IMR-90 (cell line): ENCODE measurements around the gene NAT10. TPM values are rescaled to one million over a fixed set of nuclear protein-coding genes. Genes with fewer than 3 reads are reported as not detected.

ENCODE experiments used
- ATAC-seq: fragments of 200-7000 bp; cut with Tn5 transposase; 2 replicates; pipeline ENCODE4 v1.9.1; 2020; ENCODE audit warnings: low read depth, mild to moderate bottlenecking, moderate library complexity
- BruUV-seq: library from RNA; stranded (reverse); fragments of 400-500 nt; replicated peaks from 2 replicates; lab custom pipeline; 2021; lab: Mats Ljungman, UMichigan
- CTCF ChIA-PET: fragments of 300-600 bp; formaldehyde crosslinking; extraction: SDS; loops from one replicate; lab custom pipeline; 2021; ENCODE audit warnings: antibody characterized with exemption; lab: Yijun Ruan, JAX
- POLR2A ChIA-PET: fragments of 300-600 bp; sonication (Branson Sonifier 250); formaldehyde crosslinking; loops from one replicate; lab custom pipeline; 2022; ENCODE audit warnings: antibody characterized with exemption; ENCODE audit not compliant: unreplicated experiment; lab: Charles Lee
- DNase-seq: peaks from one replicate; pipeline ENCODE4 v3.0.0; 2013
- H2AFZ ChIP-seq: replicated peaks from 2 replicates; pipeline ENCODE3; 2013; ENCODE audit warnings: low read length, mild to moderate bottlenecking; ENCODE audit not compliant: poor library complexity
- H2AK5ac ChIP-seq: 2 replicates; pipeline ENCODE4 v1.6.1; 2013; ENCODE audit warnings: low read depth, low read length, inconsistent platforms
- H2AK9ac ChIP-seq: replicated peaks from 2 replicates; pipeline ENCODE3; 2013; ENCODE audit warnings: mild to moderate bottlenecking, low read depth, low read length, moderate library complexity; ENCODE audit not compliant: poor library complexity
- H2BK120ac ChIP-seq: 2 replicates; pipeline ENCODE4 v1.6.1; 2013; ENCODE audit warnings: low read depth, low read length, inconsistent platforms
- H2BK15ac ChIP-seq: 3 replicates; pipeline ENCODE4 v1.6.1; 2013; ENCODE audit warnings: low read depth, low read length, inconsistent platforms
- H2BK20ac ChIP-seq: 2 replicates; pipeline ENCODE4 v1.6.1; 2013; ENCODE audit warnings: low read depth, mild to moderate bottlenecking, inconsistent platforms, low read length, moderate library complexity
- H2BK5ac ChIP-seq: 2 replicates; pipeline ENCODE4 v1.6.1; 2013; ENCODE audit warnings: mild to moderate bottlenecking, low read depth, low read length, inconsistent platforms; ENCODE audit not compliant: poor library complexity, severe bottlenecking
- H3K14ac ChIP-seq: replicated peaks from 2 replicates; pipeline ENCODE4 v1.6.1; 2013; ENCODE audit warnings: low read depth, low read length, inconsistent platforms
- H3K18ac ChIP-seq: 2 replicates; pipeline ENCODE4 v1.6.1; 2013; ENCODE audit warnings: low read depth, low read length, control low read depth
- H3K23ac ChIP-seq: 2 replicates; pipeline ENCODE4 v1.6.1; 2013; ENCODE audit warnings: low read depth, low read length, inconsistent platforms
- H3K27ac ChIP-seq: 2 replicates; pipeline ENCODE4 v1.5.1; 2013; ENCODE audit warnings: mild to moderate bottlenecking, control low read depth, low read length; ENCODE audit not compliant: insufficient read depth
- H3K27me3 ChIP-seq: 2 replicates; pipeline ENCODE4 v1.6.1; 2013; ENCODE audit warnings: low read length; ENCODE audit not compliant: control insufficient read depth, insufficient read depth
- H3K36me3 ChIP-seq: 2 replicates; pipeline ENCODE4 v1.6.1; 2013; ENCODE audit warnings: low read length, mixed read lengths; ENCODE audit not compliant: control insufficient read depth, insufficient read depth
- H3K4ac ChIP-seq: 2 replicates; pipeline ENCODE4 v1.6.1; 2013; ENCODE audit warnings: low read depth, low read length, inconsistent platforms
- H3K4me1 ChIP-seq: 2 replicates; pipeline ENCODE4 v1.6.1; 2013; ENCODE audit warnings: low read length, mixed read lengths; ENCODE audit not compliant: control insufficient read depth, insufficient read depth
- H3K4me2 ChIP-seq: 2 replicates; pipeline ENCODE4 v1.6.1; 2013; ENCODE audit warnings: low read depth, mild to moderate bottlenecking, control low read depth, low read length, moderate library complexity
- H3K4me3 ChIP-seq: 2 replicates; pipeline ENCODE4 v1.5.1; 2013; ENCODE audit warnings: low read depth, mild to moderate bottlenecking, control low read depth, low read length, moderate library complexity; ENCODE audit not compliant: insufficient read depth
- H3K56ac ChIP-seq: 2 replicates; pipeline ENCODE4 v1.6.1; 2013; ENCODE audit warnings: low read length, inconsistent platforms; ENCODE audit not compliant: insufficient read depth; ENCODE audit errors: extremely low read depth
- H3K79me1 ChIP-seq, 2 experiments: 2 replicates each; pipeline ENCODE4 v1.6.1; 2013; ENCODE audit warnings: low read length in 2 of 2, inconsistent platforms in 1 of 2, low read depth in 1 of 2
- H3K9ac ChIP-seq: 2 replicates; pipeline ENCODE4 v1.6.1; 2013; ENCODE audit warnings: low read depth, low read length, control low read depth
- H3K9me1 ChIP-seq: 2 replicates; pipeline ENCODE4 v1.6.1; 2013; ENCODE audit warnings: low read length, inconsistent platforms; ENCODE audit not compliant: insufficient read depth
- H3K9me3 ChIP-seq: 2 replicates; pipeline ENCODE4 v1.6.1; 2013; ENCODE audit warnings: low read length; ENCODE audit not compliant: control insufficient read depth, insufficient read depth
- H4K20me1 ChIP-seq: 2 replicates; pipeline ENCODE4 v1.6.1; 2013; ENCODE audit warnings: low read length, inconsistent platforms; ENCODE audit not compliant: insufficient read depth
- H4K5ac ChIP-seq: 2 replicates; pipeline ENCODE4 v1.6.1; 2013; ENCODE audit warnings: mild to moderate bottlenecking, low read depth, low read length, control low read depth
- H4K8ac ChIP-seq, 2 experiments: 2 replicates each; pipeline ENCODE4 v1.6.1; 2013; ENCODE audit warnings: low read depth in 2 of 2, low read length in 2 of 2, control low read depth in 1 of 2, inconsistent platforms in 1 of 2
- H4K91ac ChIP-seq: 2 replicates; pipeline ENCODE4 v1.6.1; 2013; ENCODE audit warnings: low read depth, low read length, inconsistent platforms; ENCODE audit not compliant: insufficient read depth
- BHLHE40 ChIP-seq: fragments of 150-350 bp; IDR thresholded peaks from 2 replicates; pipeline ENCODE4 v1.6.1; 2016; ENCODE audit warnings: mild to moderate bottlenecking, low read depth, low read length
- CEBPB ChIP-seq: IDR thresholded peaks from 2 replicates; pipeline ENCODE4 v1.6.1; 2012; ENCODE audit warnings: low read depth, low read length, improper control_type of control experiment
- ELK1 ChIP-seq: fragments of 150-350 bp; IDR thresholded peaks from 2 replicates; pipeline ENCODE4 v1.6.1; 2016; ENCODE audit warnings: low read depth, mild to moderate bottlenecking, low read length, moderate library complexity, borderline replicate concordance
- MXI1 ChIP-seq: IDR thresholded peaks from 2 replicates; pipeline ENCODE4 v1.6.1; 2012; ENCODE audit warnings: low read depth, mild to moderate bottlenecking, low read length, moderate library complexity, borderline replicate concordance
- NFE2L2 ChIP-seq: fragments of 150-350 bp; IDR thresholded peaks from 2 replicates; pipeline ENCODE4 v1.6.1; 2016; ENCODE audit warnings: low read depth, mild to moderate bottlenecking, low read length
- POLR2A ChIP-seq: IDR thresholded peaks from 2 replicates; pipeline ENCODE4 v1.6.1; 2012; ENCODE audit warnings: mild to moderate bottlenecking, low read depth, low read length
- RAD21 ChIP-seq: IDR thresholded peaks from 2 replicates; pipeline ENCODE4 v1.6.1; 2012; ENCODE audit warnings: low read length, improper control_type of control experiment
- RCOR1 ChIP-seq: IDR thresholded peaks from 2 replicates; pipeline ENCODE4 v1.6.1; 2012; ENCODE audit warnings: mild to moderate bottlenecking, low read length, improper control_type of control experiment; ENCODE audit not compliant: insufficient replicate concordance
- WGBS, 2 experiments: methylation state at CpG; one replicate each; pipeline versions ENCODE4 v1.1.5 to v1.1.7; 2013; ENCODE audit warnings: missing lambda C conversion rate in 2 of 2; ENCODE audit not compliant: insufficient read length in 1 of 2; ENCODE audit errors: extremely low coverage in 2 of 2; 5-methylcytosine and 5-hydroxymethylcytosine counted together
- dilution Hi-C: fragments of 300-500 bp; cut with HindIII; formaldehyde crosslinking; loops from one replicate; pipeline ENCODE4 v1.14.3; 2018; ENCODE audit warnings: low sequenced_read_pairs; ENCODE audit not compliant: unreplicated experiment
- in situ Hi-C: fragments of 300-500 bp; cut with MboI; formaldehyde crosslinking; loops from 3 replicates; pipeline ENCODE4 v1.14.3; 2019; ENCODE audit warnings: low sequenced_read_pairs, inconsistent platforms, mixed read lengths
- intact Hi-C: fragments of 100-400 bp; cut with micrococcal nuclease; formaldehyde crosslinking; loops from 2 replicates; pipeline ENCODE4 v1.10.0; 2022
- polyA plus RNA-seq, 3 experiments: library from polyadenylated mRNA; depleted of rRNA; stranded (reverse); fragments of >200 nt; gene quantifications; 2 replicates each; pipeline ENCODE4 v1.2.3, GENCODE V29; 2012; ENCODE audit warnings: low replicate concordance in 1 of 3
- total RNA-seq: library from RNA; depleted of rRNA; stranded (reverse); fragments of >200 nt; gene quantifications from 2 replicates; pipeline ENCODE4 v1.2.3, GENCODE V29; 2012
- TF ChIP-seq, protein P1 (sequence below): conservative IDR thresholded peaks from 2 replicates; pipeline ENCODE4 v1.5.1; 2012; ENCODE audit warnings: mild to moderate bottlenecking, low read depth, low read length, improper control_type of control experiment

NAT10 gene
- total and polyA plus RNA-seq, 2 of the 4 experiments (the other 2 are of a cell fraction) = 28.1 to 34.8 TPM

DNA sequence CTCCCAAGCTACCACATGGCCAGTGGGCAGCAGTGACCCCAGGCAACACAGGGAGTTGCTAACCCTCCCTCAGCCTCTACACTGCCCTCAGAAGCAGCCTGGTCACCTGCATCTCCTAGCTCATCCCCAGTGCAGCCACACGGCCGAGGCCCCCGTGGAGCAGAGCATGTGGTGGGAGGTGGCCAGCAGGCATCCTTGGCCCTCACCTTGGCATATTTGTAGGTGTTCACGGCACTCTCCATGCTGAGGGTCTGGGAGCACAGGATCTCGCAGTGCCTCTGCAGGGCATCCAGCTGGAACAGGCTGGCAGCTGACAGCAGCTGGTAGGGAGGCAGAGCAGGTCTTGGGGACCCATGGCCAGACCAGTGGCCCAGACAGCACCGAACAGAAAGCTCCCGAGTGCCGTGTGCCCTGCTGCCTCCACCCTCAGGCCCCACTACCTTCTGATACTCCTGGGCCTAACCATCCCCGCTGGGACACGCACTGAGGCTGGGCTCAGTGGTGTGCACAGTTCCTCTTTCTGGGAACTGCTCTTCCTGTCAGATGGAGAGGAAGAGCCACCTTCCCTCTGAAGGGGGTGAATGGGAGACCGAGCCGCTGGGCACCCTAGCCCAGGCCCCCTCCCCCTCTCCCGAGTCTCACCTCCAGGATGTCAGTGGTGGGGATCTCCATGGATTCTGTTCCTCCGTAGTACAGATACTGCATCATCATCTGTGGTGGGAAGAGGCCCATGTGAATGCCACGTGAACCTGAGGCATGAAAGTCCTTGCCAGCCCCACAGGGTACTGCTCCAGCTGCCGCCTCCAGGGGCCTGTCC, 48.8 kb downstream of the NAT10 start:
- H4K5ac ChIP-seq = no peak overlapping the region
- H4K20me1 ChIP-seq = no peaks in the 10 kb centered on the region; the same call in 1 of the 2 replicates
- H3K79me1 ChIP-seq = no peaks in the 10 kb centered on the region
- no peak overlapping the region for H3K18ac ChIP-seq
- H4K91ac ChIP-seq = no peak overlapping the region
- peaks cover 10% of the 10 kb centered on the region; the same call in 1 of the 2 replicates for H3K36me3 ChIP-seq
- no peak overlapping the region for H2AFZ ChIP-seq
- no peak overlapping the region for H2AK5ac ChIP-seq
- H2BK15ac ChIP-seq = no peak overlapping the region
- in situ Hi-C loops (no loop called here), intact Hi-C loops (no loop called here), dilution Hi-C loops (no loop called here)
- no peak overlapping the region for H2BK5ac ChIP-seq
- ChIA-PET POLR2A (no interaction called here), CTCF (interaction anchor here (2.4 kb wide), 1 partner anchor 20 kb away, joined by 8 read pairs; no protein-coding TSS in a partner anchor)
- H3K27me3 ChIP-seq = no peaks in the 10 kb centered on the region
- peaks cover 2% of the 10 kb centered on the region; the same call in 1 of the 2 replicates for H3K4me1 ChIP-seq
- H3K9ac ChIP-seq = no peak overlapping the region
- ATAC-seq (no peak), DNase-seq (no peak)
- H3K27ac ChIP-seq = no peak overlapping the region
- no peak overlapping the region for H3K4ac ChIP-seq
- WGBS, 2 experiments = 98% methylated on average over 5 of the region's 16 CpGs; no CpG with 5 or more reads in 1 of the 2 experiments
- H3K56ac ChIP-seq = no peak overlapping the region
- H3K4me3 ChIP-seq = no peak overlapping the region
- H3K4me2 ChIP-seq = no peak overlapping the region
- H3K9me1 ChIP-seq = no peaks in the 10 kb centered on the region
- no peak overlapping the region for H2BK120ac ChIP-seq
- no peak overlapping the region for H4K8ac ChIP-seq
- no peak overlapping the region for H2AK9ac ChIP-seq
- no peaks in the 10 kb centered on the region for H3K9me3 ChIP-seq
- no peak overlapping the region for H3K23ac ChIP-seq
- no TSS peak for BruUV-seq
- H2BK20ac ChIP-seq = no peak overlapping the region
- no peak for TF ChIP-seq RCOR1
- no peak for TF ChIP-seq BHLHE40
- no peak for TF ChIP-seq POLR2A
- TF ChIP-seq NFE2L2 = no peak
- TF ChIP-seq ELK1 = no peak
- no peak for TF ChIP-seq CEBPB
- TF ChIP-seq MXI1 = no peak
- TF ChIP-seq, protein P1, sequence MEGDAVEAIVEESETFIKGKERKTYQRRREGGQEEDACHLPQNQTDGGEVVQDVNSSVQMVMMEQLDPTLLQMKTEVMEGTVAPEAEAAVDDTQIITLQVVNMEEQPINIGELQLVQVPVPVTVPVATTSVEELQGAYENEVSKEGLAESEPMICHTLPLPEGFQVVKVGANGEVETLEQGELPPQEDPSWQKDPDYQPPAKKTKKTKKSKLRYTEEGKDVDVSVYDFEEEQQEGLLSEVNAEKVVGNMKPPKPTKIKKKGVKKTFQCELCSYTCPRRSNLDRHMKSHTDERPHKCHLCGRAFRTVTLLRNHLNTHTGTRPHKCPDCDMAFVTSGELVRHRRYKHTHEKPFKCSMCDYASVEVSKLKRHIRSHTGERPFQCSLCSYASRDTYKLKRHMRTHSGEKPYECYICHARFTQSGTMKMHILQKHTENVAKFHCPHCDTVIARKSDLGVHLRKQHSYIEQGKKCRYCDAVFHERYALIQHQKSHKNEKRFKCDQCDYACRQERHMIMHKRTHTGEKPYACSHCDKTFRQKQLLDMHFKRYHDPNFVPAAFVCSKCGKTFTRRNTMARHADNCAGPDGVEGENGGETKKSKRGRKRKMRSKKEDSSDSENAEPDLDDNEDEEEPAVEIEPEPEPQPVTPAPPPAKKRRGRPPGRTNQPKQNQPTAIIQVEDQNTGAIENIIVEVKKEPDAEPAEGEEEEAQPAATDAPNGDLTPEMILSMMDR = no peak
- TF ChIP-seq RAD21 = no peak
- H3K14ac ChIP-seq = no peak overlapping the region
